DND-41 (cell line): ENCODE data around the gene RNU5D-1.

Experiments
- ATAC-seq: fragments of 200-7000 bp; cut with Tn5 transposase; 3 replicates; pipeline ENCODE4 v1.9.1; 2021; ENCODE audit warnings: low read depth; ENCODE audit not compliant: insufficient read depth
- DNase-seq: peaks from one replicate; pipeline ENCODE4 v3.0.0-alpha.2; 2020
- H2AFZ ChIP-seq: 2 replicates; pipeline ENCODE4 v1.6.0; 2012; ENCODE audit warnings: low read depth, low read length
- H3K27ac ChIP-seq: 2 replicates; pipeline ENCODE4 v1.5.1; 2012; ENCODE audit warnings: low read length, inconsistent platforms
- H3K27me3 ChIP-seq: fragments of 200-600 bp; sonication (generic); 2 replicates; pipeline ENCODE4 v1.6.0; 2012; ENCODE audit warnings: low read length, mild to moderate bottlenecking, inconsistent platforms; ENCODE audit not compliant: insufficient read depth, poor library complexity
- H3K36me3 ChIP-seq: 2 replicates; pipeline ENCODE4 v1.5.1; 2012; ENCODE audit warnings: low read length, inconsistent platforms; ENCODE audit not compliant: insufficient read depth
- H3K4me1 ChIP-seq: 2 replicates; pipeline ENCODE4 v1.5.1; 2012; ENCODE audit warnings: mild to moderate bottlenecking, low read length; ENCODE audit not compliant: insufficient read depth
- H3K4me2 ChIP-seq: 2 replicates; pipeline ENCODE4 v1.6.0; 2012; ENCODE audit warnings: mild to moderate bottlenecking, moderate library complexity, low read length, inconsistent platforms; ENCODE audit not compliant: insufficient read depth
- H3K4me3 ChIP-seq, 2 experiments: fragments of 200-600 bp in 1 of 2; shearing (Covaris generic) in 1 of 2; 2 replicates each; pipeline ENCODE4 v1.5.1; 2012 to 2016; ENCODE audit warnings: inconsistent platforms in 2 of 2, low read length in 2 of 2, mild to moderate bottlenecking in 2 of 2, low read depth in 1 of 2, moderate library complexity in 1 of 2
- H3K79me2 ChIP-seq: 2 replicates; pipeline ENCODE4 v1.6.0; 2012; ENCODE audit warnings: low read length, inconsistent platforms; ENCODE audit not compliant: insufficient read depth
- H3K9ac ChIP-seq: 2 replicates; pipeline ENCODE4 v1.6.0; 2012; ENCODE audit warnings: low read depth, mild to moderate bottlenecking, inconsistent platforms, low read length, moderate library complexity
- H3K9me3 ChIP-seq: 2 replicates; pipeline ENCODE4 v1.5.1; 2012; ENCODE audit warnings: low read length, moderate library complexity, mild to moderate bottlenecking, inconsistent platforms; ENCODE audit not compliant: insufficient read depth, severe bottlenecking
- H4K20me1 ChIP-seq: 2 replicates; pipeline ENCODE4 v1.6.0; 2012; ENCODE audit warnings: low read length; ENCODE audit not compliant: insufficient read depth
- EZH2 ChIP-seq: IDR thresholded peaks from 3 replicates; pipeline ENCODE4 v1.6.1; 2012; ENCODE audit warnings: borderline replicate concordance, low read depth, mild to moderate bottlenecking, moderate library complexity, low read length, inconsistent platforms; ENCODE audit not compliant: severe bottlenecking
- TF ChIP-seq, protein P1 (sequence below): IDR thresholded peaks from 2 replicates; pipeline ENCODE4 v1.5.1; 2012; ENCODE audit warnings: borderline replicate concordance, low read length, moderate library complexity, mild to moderate bottlenecking; ENCODE audit not compliant: poor library complexity, severe bottlenecking; ENCODE audit errors: extremely low read depth

Gene RNU5D-1

GRCh38 chr1:44730741-44731512 lies at the start of gene RNU5D-1:
RNU5D-1 (minus strand) TSS chr1:44731170.
- H2AFZ ChIP-seq, result peak within 1 kb of the TSS; percentile 70
- H3K27ac ChIP-seq, result peak within 1 kb of the TSS; percentile 83
- H3K4me1 ChIP-seq, result peaks cover 30% of the 10 kb centered on the region
- peak; percentile 90 for ATAC-seq
- H3K9me3 ChIP-seq, result no peaks in the 10 kb centered on the region
- H3K79me2 ChIP-seq, result no peaks in the 10 kb centered on the region
- H3K9ac ChIP-seq, result peak within 1 kb of the TSS; percentile 53
- TF ChIP-seq, protein P1, sequence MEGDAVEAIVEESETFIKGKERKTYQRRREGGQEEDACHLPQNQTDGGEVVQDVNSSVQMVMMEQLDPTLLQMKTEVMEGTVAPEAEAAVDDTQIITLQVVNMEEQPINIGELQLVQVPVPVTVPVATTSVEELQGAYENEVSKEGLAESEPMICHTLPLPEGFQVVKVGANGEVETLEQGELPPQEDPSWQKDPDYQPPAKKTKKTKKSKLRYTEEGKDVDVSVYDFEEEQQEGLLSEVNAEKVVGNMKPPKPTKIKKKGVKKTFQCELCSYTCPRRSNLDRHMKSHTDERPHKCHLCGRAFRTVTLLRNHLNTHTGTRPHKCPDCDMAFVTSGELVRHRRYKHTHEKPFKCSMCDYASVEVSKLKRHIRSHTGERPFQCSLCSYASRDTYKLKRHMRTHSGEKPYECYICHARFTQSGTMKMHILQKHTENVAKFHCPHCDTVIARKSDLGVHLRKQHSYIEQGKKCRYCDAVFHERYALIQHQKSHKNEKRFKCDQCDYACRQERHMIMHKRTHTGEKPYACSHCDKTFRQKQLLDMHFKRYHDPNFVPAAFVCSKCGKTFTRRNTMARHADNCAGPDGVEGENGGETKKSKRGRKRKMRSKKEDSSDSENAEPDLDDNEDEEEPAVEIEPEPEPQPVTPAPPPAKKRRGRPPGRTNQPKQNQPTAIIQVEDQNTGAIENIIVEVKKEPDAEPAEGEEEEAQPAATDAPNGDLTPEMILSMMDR, result peak; percentile 87
- TF ChIP-seq EZH2, result no peak
- peak within 1 kb of the TSS; percentile 41 for H3K4me2 ChIP-seq
- no peaks in the 10 kb centered on the region for H4K20me1 ChIP-seq
- peak; percentile 95 for DNase-seq
- H3K4me3 ChIP-seq, result peak within 1 kb of the TSS in 1 of 2 experiments; percentile 18; a peak in 2 of 4 replicates
- H3K36me3 ChIP-seq, result no peaks in the 10 kb centered on the region
- H3K27me3 ChIP-seq, result no peaks in the 10 kb centered on the region

DNA sequence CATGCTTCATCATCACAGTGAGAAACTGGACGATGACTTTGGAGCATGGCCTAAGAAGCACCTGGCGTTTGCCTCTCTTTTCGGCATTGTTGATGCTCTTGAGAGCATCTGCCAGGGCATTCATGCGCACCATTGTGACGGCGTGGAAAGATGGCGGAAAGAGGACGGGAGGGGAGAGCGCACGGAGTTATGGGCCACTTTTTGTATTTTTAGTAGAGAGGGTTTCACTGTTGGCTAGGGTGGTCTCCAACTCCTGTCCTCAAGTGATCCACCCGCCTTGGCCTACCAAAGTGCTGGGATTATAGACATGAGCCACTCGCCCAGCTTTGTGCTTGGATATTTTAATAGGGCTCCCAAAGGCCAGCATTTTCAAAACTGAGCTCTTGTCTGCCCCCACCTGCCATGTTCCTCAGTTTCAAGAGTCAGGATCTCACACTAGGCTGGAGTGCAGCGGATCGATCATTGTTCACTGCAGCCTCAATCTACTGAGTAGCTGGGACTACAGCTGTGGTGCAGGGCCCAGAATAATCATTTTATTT lies 49.7 kb upstream of the RNU5D-1 start:
- TF ChIP-seq, protein P1, result no peak
- no peak for TF ChIP-seq EZH2
- Histone ChIP-seq H3K4me1 (peaks cover 26% of the 10 kb centered on the region), H3K4me2 (no peak overlapping the region), H3K79me2 (peaks cover 31% of the 10 kb centered on the region), H4K20me1 (peaks cover 34% of the 10 kb centered on the region), H3K27ac (no peak overlapping the region), H3K9me3 (no peaks in the 10 kb centered on the region), H3K36me3 (peaks cover 57% of the 10 kb centered on the region), H2AFZ (no peak overlapping the region), H3K4me3 (no peak overlapping the region), H3K9ac (no peak overlapping the region), H3K27me3 (no peaks in the 10 kb centered on the region)
- ATAC-seq, result peak; percentile 22; the same call in 2 of the 3 replicates
- DNase-seq, result no peak

- Histone ChIP-seq H3K27ac (no peak overlapping the region), H4K20me1 (peaks cover 34% of the 10 kb centered on the region), H3K9ac (no peak overlapping the region), H3K4me3 (no peak overlapping the region), H3K79me2 (peaks cover 46% of the 10 kb centered on the region), H2AFZ (no peak overlapping the region), H3K9me3 (no peaks in the 10 kb centered on the region), H3K27me3 (no peaks in the 10 kb centered on the region), H3K4me1 (peaks cover 34% of the 10 kb centered on the region), H3K36me3 (peaks cover 57% of the 10 kb centered on the region), H3K4me2 (peak overlapping the region; percentile 86; the same call in 1 of the 2 replicates)
- ATAC-seq (no peak), DNase-seq (no peak)
- no peak for TF ChIP-seq EZH2
- TF ChIP-seq, protein P1, result no peak
These were observed 48.0 kb upstream of the RNU5D-1 start for GRCh38 chr1:44778705-44779576.
